HT1080 (cell line): Measurements from ENCODE around the gene ABITRAM. TPM values are rescaled to one million over a fixed set of nuclear protein-coding genes. Genes with fewer than 3 reads are reported as not detected.
A peak's percentile ranks its signal among the peaks of the same experiment; 100 is the strongest.
"Not testable (repeated sequence)": the region's sequence is repeated elsewhere in the genome, so short reads cannot be mapped to it uniquely, and the experiment has no call there.

Source experiments
- DNase-seq: peaks from one replicate; pipeline ENCODE4 v3.0.0-alpha.2; 2015; ENCODE audit warnings: low read depth
- polyA plus RNA-seq, 2 experiments: library from polyadenylated mRNA; depleted of rRNA; stranded (reverse); fragments of >200 nt; gene quantifications; 2 replicates each; pipeline ENCODE4 v1.2.3, GENCODE V29; 2015
- total RNA-seq: library from RNA; depleted of rRNA; stranded (reverse); fragments of >200 nt; shearing (Covaris generic); gene quantifications from 2 replicates; pipeline ENCODE4 v1.2.3, GENCODE V29; 2014; rRNA removed

The ABITRAM gene
- total RNA-seq = 8.4 and 11.2 TPM in 2 replicates
- polyA plus RNA-seq (2015; cell fraction: cytosol; rRNA removed) = 24.5 and 25.1 TPM in 2 replicates
- polyA plus RNA-seq (2015; cell fraction: nucleus; rRNA removed) = 17.7 and 20.5 TPM in 2 replicates

- no peak for DNase-seq
Measured at GRCh38 chr9:108934323-108934893, at the start of gene ABITRAM. Gene ABITRAM, plus strand, starts transcription at chr9:108934400. Its CDS starts 87 bp downstream, at chr9:108934487.

GRCh38 chr9:108884701-108885100, 49.5 kb upstream of the ABITRAM start:
- no peak for DNase-seq

GRCh38 chr9:108885643-108886348, 48.4 kb upstream of the ABITRAM start:
- DNase-seq = peak; percentile 91

GRCh38 chr9:108886594-108887271, 47.5 kb upstream of the ABITRAM start:
- not testable (repeated sequence) for DNase-seq

- DNase-seq = no peak
Measured at GRCh38 chr9:108889649-108890067, 44.5 kb upstream of the ABITRAM start.

- no peak for DNase-seq
Measured at GRCh38 chr9:108894225-108894997, 39.8 kb upstream of the ABITRAM start.

- DNase-seq = no peak
Measured at GRCh38 chr9:108897324-108898096, 36.7 kb upstream of the ABITRAM start.

- DNase-seq = not testable (repeated sequence)
Measured at GRCh38 chr9:108899023-108899695, 35.0 kb upstream of the ABITRAM start.

- no peak for DNase-seq
Measured at GRCh38 chr9:108900176-108900575, 34.0 kb upstream of the ABITRAM start.

GRCh38 chr9:108903420-108904103, 30.6 kb upstream of the ABITRAM start:
- DNase-seq = no peak

GRCh38 chr9:108904161-108904560, 30.0 kb upstream of the ABITRAM start:
- DNase-seq = no peak

GRCh38 chr9:108905494-108905893, 28.7 kb upstream of the ABITRAM start:
- DNase-seq = no peak

GRCh38 chr9:108910402-108910801, 23.8 kb upstream of the ABITRAM start:
- DNase-seq = no peak

- no peak for DNase-seq
Measured at GRCh38 chr9:108910914-108911313, 23.3 kb upstream of the ABITRAM start.

- no peak for DNase-seq
Measured at GRCh38 chr9:108911820-108912219, 22.4 kb upstream of the ABITRAM start.

- no peak for DNase-seq
Measured at GRCh38 chr9:108913391-108913790, 20.8 kb upstream of the ABITRAM start.

GRCh38 chr9:108919517-108919916, 14.7 kb upstream of the ABITRAM start:
- no peak for DNase-seq

- DNase-seq = not testable (repeated sequence)
Measured at GRCh38 chr9:108920401-108920800, 13.8 kb upstream of the ABITRAM start.

- DNase-seq = no peak
Measured at GRCh38 chr9:108921200-108921599, 13.0 kb upstream of the ABITRAM start.
